NCI-H748 treated with DMSO at 0.1 percent for 48 hours (cell line): ENCODE results near the gene GSTM2.

Experiments
- DNase-seq: peaks from one replicate; lab custom pipeline; 2025; lab: John Stamatoyannopoulos, UW

Gene GSTM2

GRCh38 chr1:109667452-109668122 lies at the start of gene GSTM2:
GSTM2 (plus strand) TSS chr1:109668057; CDS start chr1:109668116, 59 bp downstream.
- no peak for DNase-seq

GRCh38 chr1:109618661-109619575 lies 48.9 kb upstream of the GSTM2 start:
- DNase-seq, result no peak

- DNase-seq, result peak; percentile 28
These were observed 48.1 kb upstream of the GSTM2 start, which contains the start of the genes AMPD2 and GNAT2 for GRCh38 chr1:109619576-109620400. AMPD2 (plus strand) TSS chr1:109619837; CDS start chr1:109621176, 1,339 bp downstream. GNAT2 (minus strand) TSS chr1:109619616; CDS start chr1:109612870, 6,746 bp downstream.

GRCh38 chr1:109620401-109620791 lies 47.5 kb upstream of the GSTM2 start:
- DNase-seq, result peak; percentile 43

- DNase-seq, result peak; percentile 93
These were observed 47.0 kb upstream of the GSTM2 start for GRCh38 chr1:109620841-109621286.

- DNase-seq, result no peak
These were observed 46.3 kb upstream of the GSTM2 start for GRCh38 chr1:109621379-109622136.

GRCh38 chr1:109622137-109622892 lies 45.5 kb upstream of the GSTM2 start:
- DNase-seq, result no peak

GRCh38 chr1:109622895-109623294 lies 45.0 kb upstream of the GSTM2 start:
- no peak for DNase-seq

- DNase-seq, result no peak
These were observed 44.2 kb upstream of the GSTM2 start for GRCh38 chr1:109623601-109624161.

GRCh38 chr1:109624201-109625010 lies 43.5 kb upstream of the GSTM2 start:
- DNase-seq, result no peak

- no peak for DNase-seq
These were observed 42.7 kb upstream of the GSTM2 start for GRCh38 chr1:109625176-109625575.

GRCh38 chr1:109625601-109626560 lies 42.0 kb upstream of the GSTM2 start:
- no peak for DNase-seq

GRCh38 chr1:109626682-109627408 lies 41.0 kb upstream of the GSTM2 start:
- DNase-seq, result no peak

GRCh38 chr1:109627692-109628399 lies 40.0 kb upstream of the GSTM2 start:
- DNase-seq, result no peak

- no peak for DNase-seq
These were observed 39.1 kb upstream of the GSTM2 start for GRCh38 chr1:109628540-109629321.
